GM21360 (cell line): ENCODE measurements around the gene CXCR4.
"Not testable (repeated sequence)": the region's sequence is repeated elsewhere in the genome, so short reads cannot be mapped to it uniquely, and the experiment has no call there.

Source experiments
- ATAC-seq: cut with Tn5 transposase; IDR thresholded peaks from one replicate; pipeline ENCODE4 v1.9.1; 2021; ENCODE audit warnings: mild to moderate bottlenecking, moderate library complexity; ENCODE audit not compliant: unreplicated experiment

CXCR4 gene

GRCh38 chr2:136115183-136115761 is 2.7 kb downstream of the CXCR4 start:
- no peak for ATAC-seq

DNA sequence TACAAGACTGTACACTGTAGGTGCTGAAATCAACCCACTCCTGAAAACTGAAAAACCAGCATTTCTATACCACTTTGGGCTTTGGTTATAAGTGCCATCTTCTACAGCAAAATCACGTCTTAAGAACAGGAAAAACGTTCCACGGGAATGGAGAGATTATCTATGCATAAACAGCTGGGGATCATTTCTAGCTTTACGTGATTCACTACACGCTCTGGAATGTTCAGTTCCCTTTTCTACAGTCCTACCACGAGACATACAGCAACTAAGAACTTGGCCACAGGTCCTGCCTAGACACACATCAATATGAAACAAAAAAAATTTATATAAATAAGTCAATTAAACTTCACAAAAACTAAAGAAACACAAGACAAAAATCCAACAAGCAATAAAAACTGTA is 3.6 kb downstream of the CXCR4 start:
- no peak for ATAC-seq

GRCh38 chr2:136113209-136113971 is 4.6 kb downstream of the CXCR4 start:
- ATAC-seq, result no peak

DNA sequence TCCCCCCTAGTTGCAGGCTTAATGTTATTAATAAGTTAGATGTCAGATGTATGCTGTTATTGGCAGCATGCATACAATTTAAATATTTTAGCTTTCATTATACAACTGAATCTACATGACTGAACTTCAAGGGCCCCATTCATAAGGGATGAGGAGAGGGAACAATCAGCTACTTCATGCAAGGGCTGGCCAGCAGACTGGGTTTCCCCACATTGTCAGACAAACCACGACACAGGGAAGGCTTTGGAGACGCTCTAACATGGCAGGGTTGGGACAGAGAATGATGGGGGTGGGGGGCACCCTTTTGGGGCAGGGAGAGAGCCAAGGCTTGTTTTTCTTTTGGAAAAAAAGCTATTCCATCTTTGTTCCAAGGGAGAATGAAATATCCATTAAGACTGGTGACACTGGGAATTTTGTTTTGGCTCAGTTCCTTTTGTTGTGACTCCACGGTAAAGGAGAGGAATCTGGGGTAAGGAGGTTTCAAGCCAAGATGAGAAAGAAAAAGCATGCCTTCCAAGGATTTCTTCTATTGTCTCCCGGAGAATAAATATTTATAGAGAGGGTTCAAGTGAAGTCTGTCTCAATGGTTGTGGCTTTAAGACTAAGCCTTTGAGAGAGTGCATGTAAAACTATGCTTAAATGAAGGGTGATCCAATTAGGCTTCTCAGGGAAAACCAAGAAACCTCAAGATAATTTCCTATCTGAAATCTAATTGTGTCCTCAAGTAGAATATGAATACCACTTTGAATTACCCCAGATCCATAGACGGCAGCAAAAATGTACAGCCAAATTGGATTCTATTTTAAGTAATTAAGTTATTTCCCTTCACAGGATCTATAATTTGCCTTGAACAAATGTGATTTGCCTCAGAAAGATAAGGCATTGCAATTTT is 5.4 kb downstream of the CXCR4 start:
- ATAC-seq, result no peak

- ATAC-seq, result no peak
Measured at GRCh38 chr2:136111711-136112110, 6.2 kb downstream of the CXCR4 start.

- ATAC-seq, result no peak
Measured at GRCh38 chr2:136110526-136110925, 7.4 kb downstream of the CXCR4 start.

DNA sequence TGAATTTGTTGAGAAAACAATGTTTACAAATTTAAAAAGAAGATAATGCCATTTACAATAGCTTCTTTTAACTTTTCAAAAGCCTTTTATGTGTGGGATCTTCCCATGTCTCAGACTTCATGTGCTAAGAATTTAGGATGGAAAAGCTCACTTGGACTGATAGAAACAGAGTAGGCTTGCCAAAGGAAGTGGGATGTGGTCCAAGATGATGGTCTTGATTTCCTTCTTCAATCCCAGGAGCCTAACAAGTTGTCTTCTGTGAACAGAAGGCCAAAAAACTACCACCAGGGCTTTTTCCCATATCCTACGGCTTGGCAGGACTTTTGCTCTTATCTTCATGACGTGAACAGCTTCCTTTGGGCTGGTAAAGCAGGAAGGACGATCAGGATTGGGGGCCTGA is 9.5 kb downstream of the CXCR4 start:
- no peak for ATAC-seq

GRCh38 chr2:136107051-136108033 is 10.6 kb downstream of the CXCR4 start:
- no peak for ATAC-seq

DNA sequence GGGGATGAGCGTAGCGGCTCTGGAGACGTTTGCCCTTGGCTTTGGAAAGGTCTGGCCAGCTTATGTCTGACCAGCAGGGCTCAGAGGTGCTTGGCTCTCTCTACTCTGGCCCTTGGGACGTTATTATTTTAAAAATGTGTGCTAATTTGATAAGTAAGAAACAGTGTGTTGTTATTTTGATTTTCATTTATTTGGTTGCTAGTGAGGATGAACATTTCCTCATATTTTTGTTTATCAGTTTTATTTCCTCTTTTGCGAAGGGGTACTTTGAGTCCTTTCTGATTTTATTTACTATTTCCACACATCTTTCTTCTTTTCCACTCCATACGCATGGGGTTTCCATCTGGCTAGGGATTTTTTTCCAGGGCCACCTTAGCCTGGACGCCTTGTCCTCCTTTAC is 11.4 kb downstream of the CXCR4 start:
- no peak for ATAC-seq

DNA sequence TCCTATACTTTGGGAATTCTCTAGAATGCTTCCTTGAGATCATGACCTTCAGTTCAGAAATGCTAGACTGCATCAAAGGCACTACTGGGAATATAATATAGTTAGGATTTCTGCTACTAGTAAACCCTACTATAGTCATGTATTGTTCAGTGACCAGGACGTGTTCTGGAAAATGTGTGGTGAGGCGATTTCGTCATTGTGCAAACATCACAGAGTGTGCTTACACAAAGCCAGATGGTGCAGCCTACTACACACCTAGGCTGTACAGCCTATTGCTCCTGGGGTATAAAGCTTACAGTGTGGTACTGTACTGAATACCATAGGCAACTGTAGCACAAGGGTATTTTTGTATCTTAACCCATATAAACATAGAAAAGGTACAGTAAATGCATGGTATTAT is 13.0 kb downstream of the CXCR4 start:
- no peak for ATAC-seq

- no peak for ATAC-seq
Measured at GRCh38 chr2:136101042-136101441, 16.9 kb downstream of the CXCR4 start.

GRCh38 chr2:136098441-136098840 is 19.5 kb downstream of the CXCR4 start:
- no peak for ATAC-seq

- ATAC-seq, result no peak
Measured at GRCh38 chr2:136093583-136093982, 24.4 kb downstream of the CXCR4 start.

DNA sequence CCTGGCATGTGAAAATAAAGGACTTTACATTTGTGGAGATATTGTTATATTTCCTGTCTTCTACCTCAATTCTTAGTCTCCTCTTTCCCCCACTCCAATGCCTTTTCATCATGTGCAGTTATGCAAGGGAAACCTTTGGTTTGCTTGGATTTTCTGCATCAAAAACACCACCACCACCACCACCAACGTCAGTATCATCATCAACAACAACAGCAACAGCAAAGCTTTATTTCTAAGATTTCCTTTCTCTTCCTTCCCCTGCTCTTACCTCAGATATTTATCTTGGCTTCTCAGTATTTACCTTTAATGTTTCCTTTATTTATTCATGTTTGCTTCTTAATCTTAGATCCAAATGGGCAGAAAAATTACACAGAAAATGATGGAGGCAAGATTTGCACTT is 26.1 kb downstream of the CXCR4 start:
- no peak for ATAC-seq

DNA sequence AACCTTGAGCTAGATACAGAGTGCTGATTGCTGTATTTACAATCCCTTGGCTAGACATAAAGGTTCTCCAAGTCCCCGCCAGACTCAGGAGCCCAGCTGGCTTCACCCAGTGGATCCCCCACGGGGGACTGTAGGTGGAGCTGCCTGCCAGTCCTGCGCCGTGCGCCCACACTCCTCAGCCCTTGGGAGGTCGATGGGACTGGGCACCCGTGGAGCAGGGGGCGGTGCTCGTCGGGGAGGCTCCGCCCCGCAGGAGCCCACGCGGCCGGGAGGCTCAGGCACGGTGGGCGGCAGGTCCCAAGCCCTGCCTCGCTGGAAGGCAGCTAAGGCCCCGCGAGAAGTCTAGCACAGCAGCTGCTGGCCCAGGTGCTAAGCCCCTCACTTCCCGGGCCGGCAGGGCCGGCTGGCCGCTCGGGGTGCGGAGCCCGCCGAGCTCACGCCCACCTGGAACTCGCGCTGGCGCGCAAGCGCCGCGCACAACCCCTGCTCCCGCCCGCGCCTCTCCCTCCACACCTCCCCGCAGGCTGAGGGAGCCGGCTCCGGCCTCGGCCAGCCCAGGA is 30.0 kb downstream of the CXCR4 start:
- ATAC-seq, result not testable (repeated sequence)

DNA sequence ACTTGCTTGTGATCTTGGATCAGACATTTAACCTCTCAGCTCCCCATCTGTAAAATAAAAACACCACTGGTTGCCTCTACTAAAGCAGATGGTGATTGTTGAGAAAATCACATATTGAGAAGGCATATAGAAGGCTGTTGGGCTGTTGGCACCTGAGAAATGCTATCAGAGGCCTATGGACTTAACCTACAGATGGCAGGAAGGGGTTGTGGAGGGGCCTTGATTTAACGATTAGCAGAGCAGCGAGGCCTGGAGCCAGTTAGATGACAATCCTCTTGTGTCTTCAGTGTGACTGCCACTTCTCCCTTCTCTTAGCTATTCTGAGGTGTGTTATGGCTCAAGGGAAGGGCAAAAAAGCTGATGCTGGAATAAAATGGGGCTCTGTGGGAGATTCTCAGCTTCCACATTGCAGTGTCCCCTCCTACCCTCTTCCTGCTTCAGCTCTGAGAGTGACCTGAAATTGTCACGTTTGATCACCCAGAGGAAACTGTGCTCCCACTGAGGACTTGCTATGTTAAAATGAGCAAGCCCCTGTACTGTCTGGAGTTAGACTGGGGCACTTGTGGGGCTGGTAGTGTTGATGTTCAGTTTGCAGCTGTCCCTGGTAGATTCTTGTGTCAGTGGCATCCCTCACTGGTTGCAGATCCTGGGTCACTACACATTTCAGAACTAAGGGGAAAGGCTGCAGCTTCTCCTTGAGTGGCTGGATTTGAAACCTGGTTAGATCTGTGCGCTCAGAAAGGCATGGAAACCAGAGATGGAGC is 31.5 kb downstream of the CXCR4 start:
- no peak for ATAC-seq

GRCh38 chr2:136085453-136086209 is 32.3 kb downstream of the CXCR4 start:
- ATAC-seq, result no peak

DNA sequence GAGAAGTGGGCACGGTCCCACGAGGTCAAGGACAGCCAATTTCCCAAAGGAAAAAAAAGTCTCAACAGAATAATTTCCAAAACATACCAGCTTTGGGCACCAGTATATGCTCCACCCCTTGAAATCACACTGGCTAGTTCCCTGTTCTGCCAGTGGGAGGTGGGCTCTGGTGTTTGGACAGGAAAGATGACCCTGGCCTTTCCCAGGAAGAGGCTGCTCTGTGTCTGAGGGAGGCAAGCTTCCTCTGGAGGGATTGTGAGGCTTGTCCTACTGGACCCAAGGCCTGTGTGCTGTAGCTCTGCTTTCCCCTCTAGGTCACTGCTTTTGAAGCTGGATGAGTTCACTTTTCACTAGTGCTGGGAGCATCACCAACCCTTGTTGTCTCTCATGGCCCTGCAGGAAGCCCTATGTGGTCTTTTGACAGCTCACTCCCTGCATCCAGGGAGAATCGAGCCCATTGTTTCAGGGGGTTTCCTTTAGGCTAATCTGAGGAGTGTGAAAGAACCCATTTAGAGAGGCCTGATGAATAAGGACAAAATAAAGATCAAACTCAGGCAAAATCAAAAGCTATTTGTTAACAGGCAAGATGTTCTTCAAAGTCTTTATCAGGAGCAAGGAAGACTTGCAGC is 36.3 kb downstream of the CXCR4 start:
- no peak for ATAC-seq
